Ishikawa (cell line): ENCODE data around the gene RABEP1.

Experiments
- CEBPB ChIP-seq: IDR thresholded peaks from 2 replicates; pipeline ENCODE4 v1.6.1; 2012
- EP300 ChIP-seq: IDR thresholded peaks from 2 replicates; pipeline ENCODE4 v1.6.1; 2012; ENCODE audit warnings: borderline replicate concordance
- REST ChIP-seq: IDR thresholded peaks from 2 replicates; pipeline ENCODE4 v1.6.1; 2012; ENCODE audit warnings: low read depth, mild to moderate bottlenecking
- ZBTB7A ChIP-seq: IDR thresholded peaks from 2 replicates; pipeline ENCODE4 v1.6.1; 2012; ENCODE audit warnings: low read depth

- TF ChIP-seq EP300, result no peak
- no peak for TF ChIP-seq CEBPB
- no peak for TF ChIP-seq ZBTB7A
- TF ChIP-seq REST, result no peak
Observed at GRCh38 chr17:5304636-5305035, 22.6 kb downstream of the RABEP1 start.
